Right lobe of liver (tissue), 6 donors: Measurements from ENCODE around the gene AKR7A2. TPM values are rescaled to one million over a fixed set of nuclear protein-coding genes. Genes with fewer than 3 reads are reported as not detected.

ENCODE experiments used
- ATAC-seq, 4 donors: fragments of 200-7000 bp; cut with Tn5 transposase; one replicate each; pipeline ENCODE4 v1.9.1; 2020; ENCODE audit warnings: mild to moderate bottlenecking in 4 of 4, moderate library complexity in 4 of 4
- DNase-seq, 3 donors: peaks; one replicate each; pipeline ENCODE4 v3.0.0-alpha.2; 2020
- H3K27ac ChIP-seq, 3 donors: fragments of 200-600 bp; one replicate each; pipeline ENCODE4 v1.8.0; 2022
- H3K27me3 ChIP-seq, 2 donors: fragments of 200-600 bp; one replicate each; pipeline ENCODE4 v1.8.0; 2022
- H3K36me3 ChIP-seq, 4 donors: fragments of 200-600 bp; sonication (generic) in 1 of 4; one replicate each; pipeline versions ENCODE4 v1.5.1 to v1.8.0; 2017 to 2022; ENCODE audit warnings: control low read depth in 1 of 4
- H3K4me1 ChIP-seq, 4 donors: fragments of 200-600 bp; sonication (generic) in 1 of 4; one replicate each; pipeline versions ENCODE4 v1.5.1 to v1.8.0; 2017 to 2022; ENCODE audit warnings: control low read depth in 1 of 4
- H3K4me3 ChIP-seq, 3 donors: fragments of 200-600 bp; one replicate each; pipeline ENCODE4 v1.8.0; 2022
- H3K9me3 ChIP-seq, 4 donors: fragments of 200-600 bp; sonication (generic) in 1 of 4; one replicate each; pipeline versions ENCODE4 v1.5.1 to v1.8.0; 2017 to 2022; ENCODE audit warnings: control low read depth in 1 of 4
- CTCF ChIP-seq, 4 donors: fragments of 200-600 bp in 3 of 4; fragments of 450-650 bp in 1 of 4; IDR thresholded peaks; one replicate each; pipeline versions ENCODE4 v1.5.1 to v1.8.0; 2016 to 2022; ENCODE audit warnings: antibody characterized with exemption in 4 of 4, mild to moderate bottlenecking in 2 of 4
- POLR2A ChIP-seq: fragments of 450-650 bp; IDR thresholded peaks from one replicate; pipeline ENCODE4 v1.6.1; 2017; ENCODE audit warnings: antibody characterized with exemption, mild to moderate bottlenecking
- WGBS: methylation state at CpG from one replicate; pipeline ENCODE4 v1.1.6; 2018; ENCODE audit warnings: low coverage, low lambda C conversion rate; ENCODE audit not compliant: insufficient coverage; ENCODE audit errors: missing lambda C conversion rate; 5-methylcytosine and 5-hydroxymethylcytosine counted together
- intact Hi-C, 2 donors: fragments of 100-400 bp; cut with DNase I; formaldehyde crosslinking; loops; one replicate each; pipeline versions ENCODE4 v1.11.2 to v1.14.1; 2022
- total RNA-seq, 6 experiments: library from RNA; depleted of rRNA in 2 of 6; stranded (reverse); fragments of >200 nt in 2 of 6; fragmentation: NEBNext Ultra II Directional in 3 of 6; extraction: Animal tissue kit (Norgen Biotek cat#: 25700) in 3 of 6; gene quantifications; one replicate each; pipeline versions ENCODE4 v1.1.0 to v1.2.4, GENCODE V29; 2016 to 2023
- donor health status: DM: no; HTN: yes; CAD: no.
- donor health status: DM: no; HTN: no; CAD: no.
- donor health status: DM: no; HTN: no; CAD: no.
- donor health status: DM: no; HTN: yes; CAD: no.
- donor health status: DM: no; HTN: yes; CAD: no.

AKR7A2 gene
- total RNA-seq, 6 experiments from 2014 or later: 41.4 to 85.1 (median 51.2) TPM

- TF ChIP-seq POLR2A (no peak), CTCF (IDR thresholded peaks at IDR 0.05) (no peak)
- ATAC-seq (no peak), DNase-seq (no peak)
- Histone ChIP-seq H3K36me3 (peaks cover 0 to 22% (median 5%) of the 10 kb centered on the region in 4 donors), H3K27me3 (no peaks in the 10 kb centered on the region), H3K4me3 (no peak overlapping the region), H3K27ac (no peak overlapping the region), H3K9me3 (no peaks in the 10 kb centered on the region), H3K4me1 (peaks cover 0 to 11% (median 5%) of the 10 kb centered on the region in 4 donors)
- intact Hi-C loops: loop anchor here (10.0 kb wide), 1 partner anchor 312 kb away; no protein-coding TSS in a partner anchor
- 76% methylated on average over 8 of the region's 33 CpGs for WGBS
Observed at GRCh38 chr1:19342894-19343616, 31.1 kb upstream of the AKR7A2 start.

GRCh38 chr1:19342062-19342750 lies 30.3 kb upstream of the AKR7A2 start:
- ATAC-seq: no peak
- Histone ChIP-seq H3K9me3 (no peaks in the 10 kb centered on the region), H3K36me3 (peaks cover 0 to 22% (median 5%) of the 10 kb centered on the region in 4 donors), H3K27me3 (no peaks in the 10 kb centered on the region), H3K27ac (no peak overlapping the region), H3K4me3 (no peak overlapping the region), H3K4me1 (peaks cover 0 to 14% (median 6%) of the 10 kb centered on the region in 4 donors)
- TF ChIP-seq POLR2A (no peak), CTCF (IDR thresholded peaks at IDR 0.05) (no peak)
- DNase-seq: no peak
- intact Hi-C loops: loop anchor here (10.0 kb wide), 1 partner anchor 313 kb away; no protein-coding TSS in a partner anchor
- WGBS: 33% methylated on average over 2 of the region's 27 CpGs

- ATAC-seq: peak; percentile 3 to 31 (median 20)
- intact Hi-C loops: loop anchor here (10.0 kb wide), 1 partner anchor 313 kb away; no protein-coding TSS in a partner anchor
- peaks cover 0 to 22% (median 5%) of the 10 kb centered on the region in 4 donors for H3K36me3 ChIP-seq
- no peaks in the 10 kb centered on the region for H3K27me3 ChIP-seq
- peak in 1 of 3 donors; percentile 67 for DNase-seq
- peak; percentile 72 to 84 (median 81) for TF ChIP-seq CTCF (IDR thresholded peaks at IDR 0.05)
- TF ChIP-seq POLR2A: no peak
- H3K27ac ChIP-seq: no peak overlapping the region
- peaks cover 0 to 14% (median 6%) of the 10 kb centered on the region in 4 donors for H3K4me1 ChIP-seq
- WGBS: 58% methylated on average over 9 of the region's 25 CpGs
- no peak overlapping the region for H3K4me3 ChIP-seq
- no peaks in the 10 kb centered on the region for H3K9me3 ChIP-seq
Observed at GRCh38 chr1:19341201-19342061, 29.5 kb upstream of the AKR7A2 start.

- no peak for ATAC-seq
- Histone ChIP-seq H3K36me3 (peaks cover 0 to 22% (median 5%) of the 10 kb centered on the region in 4 donors), H3K4me3 (no peak overlapping the region), H3K9me3 (no peaks in the 10 kb centered on the region), H3K4me1 (peaks cover 0 to 14% (median 6%) of the 10 kb centered on the region in 4 donors), H3K27me3 (no peaks in the 10 kb centered on the region), H3K27ac (no peak overlapping the region)
- TF ChIP-seq POLR2A (no peak), CTCF (IDR thresholded peaks at IDR 0.05) (no peak)
- no peak for DNase-seq
- intact Hi-C loops: loop anchor here (10.0 kb wide), 1 partner anchor 314 kb away; no protein-coding TSS in a partner anchor
- 94% methylated on average over 13 of the region's 14 CpGs for WGBS
Observed at GRCh38 chr1:19340387-19340937, 28.5 kb upstream of the AKR7A2 start.
